ENCODE data around the gene PPA1.
A peak's percentile ranks its signal among the peaks of the same experiment; 100 is the strongest.
"Not testable (repeated sequence)": the region's sequence is repeated elsewhere in the genome, so short reads cannot be mapped to it uniquely, and the experiment has no call there.

PPA1 gene

GRCh38 chr10:70241081-70241480, 7.9 kb upstream of the PPA1 start:
- no peak for TF ChIP-seq CSRNP3 (CRISPR knock-in tag; IDR thresholded peaks at IDR 0.05)
- no peak for TF ChIP-seq PATZ1 (CRISPR knock-in tag; IDR thresholded peaks at IDR 0.05; ENCODE audit: borderline replicate concordance)
- no peak for TF ChIP-seq BACH2 (CRISPR knock-in tag; IDR thresholded peaks at IDR 0.05; ENCODE audit: borderline replicate concordance)
- TF ChIP-seq RARB (CRISPR knock-in tag; IDR thresholded peaks at IDR 0.05): no peak
- TF ChIP-seq CREB5 (CRISPR knock-in tag; IDR thresholded peaks at IDR 0.05; ENCODE audit: low read depth): no peak
- no peak for TF ChIP-seq TSHZ2 (CRISPR knock-in tag; IDR thresholded peaks at IDR 0.05)
- no peak for TF ChIP-seq ZNF565 (CRISPR knock-in tag; conservative IDR thresholded peaks at IDR 0.05; ENCODE audit: low read depth)
- no peak for TF ChIP-seq TOX (CRISPR knock-in tag; IDR thresholded peaks at IDR 0.05; ENCODE audit: borderline replicate concordance)
- TF ChIP-seq ZFP30 (CRISPR knock-in tag; IDR thresholded peaks at IDR 0.05): no peak
- no peak for TF ChIP-seq ZNF8 (CRISPR knock-in tag; IDR thresholded peaks at IDR 0.05)
- no peak for TF ChIP-seq OSR1 (CRISPR knock-in tag; IDR thresholded peaks at IDR 0.05)
- no peak for TF ChIP-seq ZC3H10 (CRISPR knock-in tag; IDR thresholded peaks at IDR 0.05)
- no peak for TF ChIP-seq TCF4 (CRISPR knock-in tag; IDR thresholded peaks at IDR 0.05; ENCODE audit: borderline replicate concordance)
- TF ChIP-seq PPARA (CRISPR knock-in tag; IDR thresholded peaks at IDR 0.05; ENCODE audit: borderline replicate concordance): no peak
- no peak for ATAC-seq

GRCh38 chr10:70239986-70240385, 6.8 kb upstream of the PPA1 start:
- ATAC-seq: not testable (repeated sequence)

GRCh38 chr10:70239077-70239976, 6.1 kb upstream of the PPA1 start:
- ATAC-seq: not testable (repeated sequence)

GRCh38 chr10:70237958-70238536, 4.8 kb upstream of the PPA1 start:
- ATAC-seq: not testable (repeated sequence)

GRCh38 chr10:70234668-70235447, 1.6 kb upstream of the PPA1 start:
- peak; percentile 11; the same call in 1 of the 3 replicates for ATAC-seq
- TF ChIP-seq BACH2 (CRISPR knock-in tag; IDR thresholded peaks at IDR 0.05; ENCODE audit: borderline replicate concordance) (no peak), ESRRG (CRISPR knock-in tag; IDR thresholded peaks at IDR 0.05) (no peak), POU6F1 (CRISPR knock-in tag; IDR thresholded peaks at IDR 0.05; ENCODE audit: borderline replicate concordance, low read depth) (no peak), ZNF70 (CRISPR knock-in tag; IDR thresholded peaks at IDR 0.05) (no peak), TSHZ2 (CRISPR knock-in tag; IDR thresholded peaks at IDR 0.05) (no peak), CSRNP3 (CRISPR knock-in tag; IDR thresholded peaks at IDR 0.05) (no peak), RARB (CRISPR knock-in tag; IDR thresholded peaks at IDR 0.05) (no peak), ZNF565 (CRISPR knock-in tag; conservative IDR thresholded peaks at IDR 0.05; ENCODE audit: low read depth) (no peak)

All from SK-N-SH treated with all-trans-retinoic acid at 6 μM for 48 hours (cell line).